Breast epithelium (tissue), 4 donors: ENCODE measurements around the gene TTC9B. TPM values are rescaled to one million over a fixed set of nuclear protein-coding genes. Genes with fewer than 3 reads are reported as not detected.

Experiments
- DNase-seq, 2 donors: peaks; one replicate each; pipeline ENCODE4 v3.0.0-alpha.2; 2019; ENCODE audit warnings: low spot score in 2 of 2
- H3K27ac ChIP-seq, 2 donors: fragments of 200-600 bp; sonication (generic) in 1 of 2; one replicate each; pipeline ENCODE4 v1.5.1; 2016 to 2019; ENCODE audit warnings: mild to moderate bottlenecking in 1 of 2
- H3K27me3 ChIP-seq, 2 donors: fragments of 200-600 bp; sonication (generic) in 1 of 2; one replicate each; pipeline versions ENCODE4 v1.5.1 to v1.6.0; 2017 to 2019; ENCODE audit warnings: control low read depth in 1 of 2, mild to moderate bottlenecking in 1 of 2
- H3K36me3 ChIP-seq: fragments of 200-600 bp; one replicate; pipeline ENCODE4 v1.5.1; 2019
- H3K4me1 ChIP-seq, 2 donors: fragments of 200-600 bp; sonication (generic); one replicate each; pipeline ENCODE4 v1.5.1; 2016 to 2019; ENCODE audit warnings: control low read depth in 1 of 2
- H3K4me3 ChIP-seq, 3 donors: fragments of 200-600 bp; sonication (generic); 1 replicate in 2 of 3; 2 replicates in 1 of 3; pipeline ENCODE4 v1.5.1; 2016 to 2019; ENCODE audit warnings: mild to moderate bottlenecking in 3 of 3, moderate library complexity in 2 of 3
- H3K9me3 ChIP-seq, 2 donors: fragments of 200-600 bp; sonication (generic) in 1 of 2; one replicate each; pipeline ENCODE4 v1.5.1; 2016 to 2019; ENCODE audit warnings: control low read depth in 1 of 2
- CTCF ChIP-seq, 3 donors: fragments of 450-650 bp; IDR thresholded peaks; one replicate each; pipeline ENCODE4 v1.5.1; 2016 to 2017; ENCODE audit warnings: antibody characterized with exemption in 3 of 3, mild to moderate bottlenecking in 3 of 3, moderate library complexity in 3 of 3
- POLR2A ChIP-seq: fragments of 450-650 bp; IDR thresholded peaks from one replicate; pipeline ENCODE4 v1.6.1; 2016; ENCODE audit warnings: antibody characterized with exemption, mild to moderate bottlenecking, moderate library complexity
- POLR2AphosphoS5 ChIP-seq, 3 donors: sonication (generic); formaldehyde crosslinking; IDR thresholded peaks; one replicate each; pipeline ENCODE4 v1.6.1; 2017; ENCODE audit warnings: antibody characterized with exemption in 3 of 3
- intact Hi-C: fragments of 100-400 bp; cut with DNase I; formaldehyde crosslinking; loops from one replicate; pipeline ENCODE4 v1.15.1; 2023; ENCODE audit warnings: low total_unique reads
- total RNA-seq, 3 donors: library from RNA; depleted of rRNA; stranded (reverse); fragments of >200 nt; gene quantifications; one replicate each; pipeline ENCODE4 v1.1.0, GENCODE V29; 2016

Gene TTC9B
- total RNA-seq, 3 donors from 2014 or later = 0.29 TPM; not detected in 2

GRCh38 chr19:40247735-40248262, 29.6 kb upstream of the TTC9B start:
- Histone ChIP-seq H3K4me3 (no peak overlapping the region), H3K4me1 (peaks cover under 1 to 4% of the 10 kb centered on the region in 2 donors), H3K36me3 (no peaks in the 10 kb centered on the region), H3K9me3 (no peaks in the 10 kb centered on the region), H3K27ac (no peak overlapping the region), H3K27me3 (no peaks in the 10 kb centered on the region)
- DNase-seq = no peak
- intact Hi-C loops = no loop called here
- TF ChIP-seq POLR2AphosphoS5 (IDR thresholded peaks at IDR 0.05) = no peak
- TF ChIP-seq CTCF (IDR thresholded peaks at IDR 0.05) = no peak
- TF ChIP-seq POLR2A = no peak

- H3K27ac ChIP-seq = no peak overlapping the region
- intact Hi-C loops = no loop called here
- peaks cover 5 to 7% of the 10 kb centered on the region in 2 donors for H3K4me1 ChIP-seq
- DNase-seq = no peak
- H3K36me3 ChIP-seq = no peaks in the 10 kb centered on the region
- TF ChIP-seq POLR2AphosphoS5 (IDR thresholded peaks at IDR 0.05) (no peak), CTCF (IDR thresholded peaks at IDR 0.05) (no peak), POLR2A (no peak)
- H3K27me3 ChIP-seq = no peaks in the 10 kb centered on the region
- H3K9me3 ChIP-seq = no peaks in the 10 kb centered on the region
- H3K4me3 ChIP-seq = no peak overlapping the region
Measured at GRCh38 chr19:40247178-40247577, 29.0 kb upstream of the TTC9B start.

GRCh38 chr19:40246292-40247073, 28.3 kb upstream of the TTC9B start:
- no peak for TF ChIP-seq POLR2A
- no peak for TF ChIP-seq CTCF (IDR thresholded peaks at IDR 0.05)
- no peak for TF ChIP-seq POLR2AphosphoS5 (IDR thresholded peaks at IDR 0.05)
- intact Hi-C loops = no loop called here
- Histone ChIP-seq H3K4me1 (peaks cover 7 to 8% of the 10 kb centered on the region in 2 donors), H3K9me3 (no peaks in the 10 kb centered on the region), H3K27ac (no peak overlapping the region), H3K4me3 (no peak overlapping the region), H3K27me3 (no peaks in the 10 kb centered on the region), H3K36me3 (no peaks in the 10 kb centered on the region)
- no peak for DNase-seq

GRCh38 chr19:40245506-40246128, 27.4 kb upstream of the TTC9B start:
- DNase-seq = no peak
- Histone ChIP-seq H3K4me3 (no peak overlapping the region), H3K36me3 (no peaks in the 10 kb centered on the region), H3K9me3 (no peaks in the 10 kb centered on the region), H3K4me1 (peaks cover 7 to 8% of the 10 kb centered on the region in 2 donors), H3K27ac (no peak overlapping the region), H3K27me3 (no peaks in the 10 kb centered on the region)
- intact Hi-C loops = no loop called here
- no peak for TF ChIP-seq POLR2A
- TF ChIP-seq POLR2AphosphoS5 (IDR thresholded peaks at IDR 0.05) = no peak
- TF ChIP-seq CTCF (IDR thresholded peaks at IDR 0.05) = no peak
